IMR-90 (cell line): ENCODE data around the gene WDR74. TPM values are rescaled to one million over a fixed set of nuclear protein-coding genes. Genes with fewer than 3 reads are reported as not detected.

ENCODE experiments used
- ATAC-seq: fragments of 200-7000 bp; cut with Tn5 transposase; 2 replicates; pipeline ENCODE4 v1.9.1; 2020; ENCODE audit warnings: low read depth, mild to moderate bottlenecking, moderate library complexity
- BruUV-seq: library from RNA; stranded (reverse); fragments of 400-500 nt; replicated peaks from 2 replicates; lab custom pipeline; 2021; lab: Mats Ljungman, UMichigan
- CTCF ChIA-PET: fragments of 300-600 bp; formaldehyde crosslinking; extraction: SDS; loops from one replicate; lab custom pipeline; 2021; ENCODE audit warnings: antibody characterized with exemption; lab: Yijun Ruan, JAX
- POLR2A ChIA-PET: fragments of 300-600 bp; sonication (Branson Sonifier 250); formaldehyde crosslinking; loops from one replicate; lab custom pipeline; 2022; ENCODE audit warnings: antibody characterized with exemption; ENCODE audit not compliant: unreplicated experiment; lab: Charles Lee
- DNase-seq: peaks from one replicate; pipeline ENCODE4 v3.0.0; 2013
- H2AFZ ChIP-seq: replicated peaks from 2 replicates; pipeline ENCODE3; 2013; ENCODE audit warnings: low read length, mild to moderate bottlenecking; ENCODE audit not compliant: poor library complexity
- H2AK5ac ChIP-seq: 2 replicates; pipeline ENCODE4 v1.6.1; 2013; ENCODE audit warnings: low read depth, low read length, inconsistent platforms
- H2AK9ac ChIP-seq: replicated peaks from 2 replicates; pipeline ENCODE3; 2013; ENCODE audit warnings: mild to moderate bottlenecking, low read depth, low read length, moderate library complexity; ENCODE audit not compliant: poor library complexity
- H2BK120ac ChIP-seq: 2 replicates; pipeline ENCODE4 v1.6.1; 2013; ENCODE audit warnings: low read depth, low read length, inconsistent platforms
- H2BK15ac ChIP-seq: 3 replicates; pipeline ENCODE4 v1.6.1; 2013; ENCODE audit warnings: low read depth, low read length, inconsistent platforms
- H2BK20ac ChIP-seq: 2 replicates; pipeline ENCODE4 v1.6.1; 2013; ENCODE audit warnings: low read depth, mild to moderate bottlenecking, inconsistent platforms, low read length, moderate library complexity
- H2BK5ac ChIP-seq: 2 replicates; pipeline ENCODE4 v1.6.1; 2013; ENCODE audit warnings: mild to moderate bottlenecking, low read depth, low read length, inconsistent platforms; ENCODE audit not compliant: poor library complexity, severe bottlenecking
- H3K14ac ChIP-seq: replicated peaks from 2 replicates; pipeline ENCODE4 v1.6.1; 2013; ENCODE audit warnings: low read depth, low read length, inconsistent platforms
- H3K18ac ChIP-seq: 2 replicates; pipeline ENCODE4 v1.6.1; 2013; ENCODE audit warnings: low read depth, low read length, control low read depth
- H3K23ac ChIP-seq: 2 replicates; pipeline ENCODE4 v1.6.1; 2013; ENCODE audit warnings: low read depth, low read length, inconsistent platforms
- H3K27ac ChIP-seq: 2 replicates; pipeline ENCODE4 v1.5.1; 2013; ENCODE audit warnings: mild to moderate bottlenecking, control low read depth, low read length; ENCODE audit not compliant: insufficient read depth
- H3K27me3 ChIP-seq: 2 replicates; pipeline ENCODE4 v1.6.1; 2013; ENCODE audit warnings: low read length; ENCODE audit not compliant: control insufficient read depth, insufficient read depth
- H3K36me3 ChIP-seq: 2 replicates; pipeline ENCODE4 v1.6.1; 2013; ENCODE audit warnings: low read length, mixed read lengths; ENCODE audit not compliant: control insufficient read depth, insufficient read depth
- H3K4ac ChIP-seq: 2 replicates; pipeline ENCODE4 v1.6.1; 2013; ENCODE audit warnings: low read depth, low read length, inconsistent platforms
- H3K4me1 ChIP-seq: 2 replicates; pipeline ENCODE4 v1.6.1; 2013; ENCODE audit warnings: low read length, mixed read lengths; ENCODE audit not compliant: control insufficient read depth, insufficient read depth
- H3K4me2 ChIP-seq: 2 replicates; pipeline ENCODE4 v1.6.1; 2013; ENCODE audit warnings: low read depth, mild to moderate bottlenecking, control low read depth, low read length, moderate library complexity
- H3K4me3 ChIP-seq: 2 replicates; pipeline ENCODE4 v1.5.1; 2013; ENCODE audit warnings: low read depth, mild to moderate bottlenecking, control low read depth, low read length, moderate library complexity; ENCODE audit not compliant: insufficient read depth
- H3K56ac ChIP-seq: 2 replicates; pipeline ENCODE4 v1.6.1; 2013; ENCODE audit warnings: low read length, inconsistent platforms; ENCODE audit not compliant: insufficient read depth; ENCODE audit errors: extremely low read depth
- H3K79me1 ChIP-seq, 2 experiments: 2 replicates each; pipeline ENCODE4 v1.6.1; 2013; ENCODE audit warnings: low read length in 2 of 2, inconsistent platforms in 1 of 2, low read depth in 1 of 2
- H3K9ac ChIP-seq: 2 replicates; pipeline ENCODE4 v1.6.1; 2013; ENCODE audit warnings: low read depth, low read length, control low read depth
- H3K9me1 ChIP-seq: 2 replicates; pipeline ENCODE4 v1.6.1; 2013; ENCODE audit warnings: low read length, inconsistent platforms; ENCODE audit not compliant: insufficient read depth
- H3K9me3 ChIP-seq: 2 replicates; pipeline ENCODE4 v1.6.1; 2013; ENCODE audit warnings: low read length; ENCODE audit not compliant: control insufficient read depth, insufficient read depth
- H4K20me1 ChIP-seq: 2 replicates; pipeline ENCODE4 v1.6.1; 2013; ENCODE audit warnings: low read length, inconsistent platforms; ENCODE audit not compliant: insufficient read depth
- H4K5ac ChIP-seq: 2 replicates; pipeline ENCODE4 v1.6.1; 2013; ENCODE audit warnings: mild to moderate bottlenecking, low read depth, low read length, control low read depth
- H4K8ac ChIP-seq, 2 experiments: 2 replicates each; pipeline ENCODE4 v1.6.1; 2013; ENCODE audit warnings: low read depth in 2 of 2, low read length in 2 of 2, control low read depth in 1 of 2, inconsistent platforms in 1 of 2
- H4K91ac ChIP-seq: 2 replicates; pipeline ENCODE4 v1.6.1; 2013; ENCODE audit warnings: low read depth, low read length, inconsistent platforms; ENCODE audit not compliant: insufficient read depth
- BHLHE40 ChIP-seq: fragments of 150-350 bp; IDR thresholded peaks from 2 replicates; pipeline ENCODE4 v1.6.1; 2016; ENCODE audit warnings: mild to moderate bottlenecking, low read depth, low read length
- CEBPB ChIP-seq: IDR thresholded peaks from 2 replicates; pipeline ENCODE4 v1.6.1; 2012; ENCODE audit warnings: low read depth, low read length, improper control_type of control experiment
- FOS ChIP-seq: fragments of 150-350 bp; IDR thresholded peaks from 2 replicates; pipeline ENCODE4 v1.6.1; 2016; ENCODE audit warnings: low read depth, low read length
- MAZ ChIP-seq: IDR thresholded peaks from 2 replicates; pipeline ENCODE4 v1.6.1; 2012; ENCODE audit warnings: low read depth, mild to moderate bottlenecking, low read length, improper control_type of control experiment, moderate library complexity, borderline replicate concordance
- RCOR1 ChIP-seq: IDR thresholded peaks from 2 replicates; pipeline ENCODE4 v1.6.1; 2012; ENCODE audit warnings: mild to moderate bottlenecking, low read length, improper control_type of control experiment; ENCODE audit not compliant: insufficient replicate concordance
- RFX5 ChIP-seq: IDR thresholded peaks from 2 replicates; pipeline ENCODE4 v1.8.0; 2012; ENCODE audit warnings: low read depth, mild to moderate bottlenecking, low read length, moderate library complexity
- WGBS, 2 experiments: methylation state at CpG; one replicate each; pipeline versions ENCODE4 v1.1.5 to v1.1.7; 2013; ENCODE audit warnings: missing lambda C conversion rate in 2 of 2; ENCODE audit not compliant: insufficient read length in 1 of 2; ENCODE audit errors: extremely low coverage in 2 of 2; 5-methylcytosine and 5-hydroxymethylcytosine counted together
- dilution Hi-C: fragments of 300-500 bp; cut with HindIII; formaldehyde crosslinking; loops from one replicate; pipeline ENCODE4 v1.14.3; 2018; ENCODE audit warnings: low sequenced_read_pairs; ENCODE audit not compliant: unreplicated experiment
- in situ Hi-C: fragments of 300-500 bp; cut with MboI; formaldehyde crosslinking; loops from 3 replicates; pipeline ENCODE4 v1.14.3; 2019; ENCODE audit warnings: low sequenced_read_pairs, inconsistent platforms, mixed read lengths
- intact Hi-C: fragments of 100-400 bp; cut with micrococcal nuclease; formaldehyde crosslinking; loops from 2 replicates; pipeline ENCODE4 v1.10.0; 2022
- polyA plus RNA-seq, 3 experiments: library from polyadenylated mRNA; depleted of rRNA; stranded (reverse); fragments of >200 nt; gene quantifications; 2 replicates each; pipeline ENCODE4 v1.2.3, GENCODE V29; 2012; ENCODE audit warnings: low replicate concordance in 1 of 3
- total RNA-seq: library from RNA; depleted of rRNA; stranded (reverse); fragments of >200 nt; gene quantifications from 2 replicates; pipeline ENCODE4 v1.2.3, GENCODE V29; 2012
- TF ChIP-seq, protein P1 (sequence below): conservative IDR thresholded peaks from 2 replicates; pipeline ENCODE4 v1.5.1; 2012; ENCODE audit warnings: mild to moderate bottlenecking, low read depth, low read length, improper control_type of control experiment

Gene WDR74
- total and polyA plus RNA-seq, 2 of the 4 experiments (the other 2 are of a cell fraction) = 38.4 to 44.3 TPM

DNA sequence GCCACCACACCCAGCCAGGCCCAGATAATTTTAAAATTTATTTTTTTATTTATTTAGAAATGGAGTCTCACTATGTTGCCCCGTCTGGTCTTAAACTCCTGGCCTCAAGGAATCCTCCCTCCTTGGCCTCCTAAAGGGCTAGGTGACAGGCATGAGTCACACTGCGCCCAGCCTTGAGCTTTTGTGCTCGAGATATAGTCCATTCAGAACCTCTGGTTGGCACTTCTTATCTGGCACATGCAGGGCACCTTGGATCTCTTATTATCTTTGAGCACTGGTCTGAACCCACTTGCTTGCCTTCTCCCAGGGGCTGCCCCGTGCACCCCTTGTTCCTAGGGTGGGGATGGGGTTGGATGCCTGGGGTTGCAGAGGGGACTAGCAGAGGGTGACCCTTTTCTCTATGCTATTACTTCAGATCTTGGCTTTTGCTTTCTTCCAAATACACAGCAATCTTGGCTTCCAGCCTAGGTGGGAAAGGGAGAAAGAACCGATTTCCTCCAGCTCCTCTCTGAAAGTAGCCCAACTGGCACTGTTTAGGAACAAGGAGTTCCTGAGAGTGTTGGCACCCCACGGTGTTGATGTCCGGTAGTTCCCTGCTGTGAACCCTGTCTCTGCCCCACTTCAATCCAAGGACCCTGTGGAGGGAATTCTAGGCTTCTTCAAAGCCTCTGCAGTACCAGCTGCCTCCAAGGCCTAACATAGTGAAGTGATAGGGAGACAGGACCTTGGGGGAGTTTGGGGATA, 40.0 kb upstream of the WDR74 start:
- Histone ChIP-seq H2BK120ac (peak overlapping the region; percentile 94), H3K14ac (peak overlapping the region; percentile 94), H3K9me1 (peaks cover 7% of the 10 kb centered on the region; the same call in 1 of the 2 replicates), H4K20me1 (peaks cover 25% of the 10 kb centered on the region), H4K5ac (peak overlapping the region; percentile 72), H3K9me3 (no peaks in the 10 kb centered on the region), H3K9ac (peak overlapping the region; percentile 69), H3K4me2 (peak overlapping the region; percentile 86), H3K27ac (peak overlapping the region; percentile 98), H2AK5ac (peak overlapping the region; percentile 92), H2AK9ac (peak overlapping the region; percentile 96), H2BK15ac (peak overlapping the region; percentile 88; the same call in 2 of the 3 replicates), H3K27me3 (no peaks in the 10 kb centered on the region), H3K36me3 (peaks cover 25% of the 10 kb centered on the region), H2BK5ac (peak overlapping the region; percentile 85), H3K79me1 (peaks cover 12 to 45% of the 10 kb centered on the region in 2 experiments; a peak in 3 of 4 replicates), H3K23ac (peak overlapping the region; percentile 92), H3K4ac (peak overlapping the region; percentile 92), H3K18ac (peak overlapping the region; percentile 78), H3K4me3 (no peak overlapping the region; the same call in 1 of the 2 replicates), H2AFZ (peak overlapping the region; percentile 76), H2BK20ac (peak overlapping the region; percentile 87), H3K4me1 (peaks cover 17% of the 10 kb centered on the region), H4K91ac (peak overlapping the region; percentile 86), H3K56ac (peak overlapping the region; percentile 85), H4K8ac (peak overlapping the region; percentile 60 to 83; a peak in 3 of 4 replicates)
- DNase-seq (no peak), ATAC-seq (no peak)
- dilution Hi-C loops = no loop called here
- TF ChIP-seq MAZ = no peak
- TF ChIP-seq, protein P1, sequence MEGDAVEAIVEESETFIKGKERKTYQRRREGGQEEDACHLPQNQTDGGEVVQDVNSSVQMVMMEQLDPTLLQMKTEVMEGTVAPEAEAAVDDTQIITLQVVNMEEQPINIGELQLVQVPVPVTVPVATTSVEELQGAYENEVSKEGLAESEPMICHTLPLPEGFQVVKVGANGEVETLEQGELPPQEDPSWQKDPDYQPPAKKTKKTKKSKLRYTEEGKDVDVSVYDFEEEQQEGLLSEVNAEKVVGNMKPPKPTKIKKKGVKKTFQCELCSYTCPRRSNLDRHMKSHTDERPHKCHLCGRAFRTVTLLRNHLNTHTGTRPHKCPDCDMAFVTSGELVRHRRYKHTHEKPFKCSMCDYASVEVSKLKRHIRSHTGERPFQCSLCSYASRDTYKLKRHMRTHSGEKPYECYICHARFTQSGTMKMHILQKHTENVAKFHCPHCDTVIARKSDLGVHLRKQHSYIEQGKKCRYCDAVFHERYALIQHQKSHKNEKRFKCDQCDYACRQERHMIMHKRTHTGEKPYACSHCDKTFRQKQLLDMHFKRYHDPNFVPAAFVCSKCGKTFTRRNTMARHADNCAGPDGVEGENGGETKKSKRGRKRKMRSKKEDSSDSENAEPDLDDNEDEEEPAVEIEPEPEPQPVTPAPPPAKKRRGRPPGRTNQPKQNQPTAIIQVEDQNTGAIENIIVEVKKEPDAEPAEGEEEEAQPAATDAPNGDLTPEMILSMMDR = no peak
- no peak for TF ChIP-seq BHLHE40
- no peak for TF ChIP-seq RCOR1
- no peak for TF ChIP-seq RFX5
- TF ChIP-seq CEBPB = no peak
- TF ChIP-seq FOS = no peak
- intact Hi-C loops = no loop called here
- 90% methylated on average over 2 of the region's 7 CpGs; no CpG with 5 or more reads in 1 of the 2 experiments for WGBS, 2 experiments
- CTCF ChIA-PET = no interaction called here
- in situ Hi-C loops = loop anchor here (25.0 kb wide), 1 partner anchor 783 kb away; the partner anchor contains the start of gene ATL3
- POLR2A ChIA-PET = no interaction called here
- BruUV-seq = no TSS peak
